Mucosa of rectum (tissue), 2 donors: ENCODE data around the gene ATP1A3.

Experiments used
- H3K27ac ChIP-seq, 2 donors: one replicate each; pipeline ENCODE4 v1.7.0; 2013; ENCODE audit warnings: inconsistent platforms in 2 of 2, low read depth in 2 of 2, low read length in 2 of 2
- H3K27me3 ChIP-seq, 2 donors: one replicate each; pipeline ENCODE4 v1.7.0; 2013; ENCODE audit warnings: low read length in 2 of 2; ENCODE audit not compliant: control insufficient read depth in 2 of 2, insufficient read depth in 2 of 2
- H3K36me3 ChIP-seq, 2 donors: one replicate each; pipeline ENCODE4 v1.7.0; 2013; ENCODE audit warnings: low read length in 2 of 2; ENCODE audit not compliant: control insufficient read depth in 2 of 2, insufficient read depth in 2 of 2
- H3K4me1 ChIP-seq, 2 donors: one replicate each; pipeline ENCODE4 v1.7.0; 2013; ENCODE audit warnings: low read length in 2 of 2, mild to moderate bottlenecking in 1 of 2; ENCODE audit not compliant: control insufficient read depth in 2 of 2, insufficient read depth in 2 of 2
- H3K4me3 ChIP-seq, 2 donors: one replicate each; pipeline ENCODE4 v1.7.0; 2013; ENCODE audit warnings: low read length in 2 of 2
- H3K9ac ChIP-seq, 2 donors: one replicate each; pipeline ENCODE4 v1.7.0; 2013; ENCODE audit warnings: low read length in 2 of 2, low read depth in 1 of 2, mild to moderate bottlenecking in 1 of 2
- H3K9me3 ChIP-seq, 2 donors: one replicate each; pipeline ENCODE4 v1.7.0; 2013; ENCODE audit warnings: low read length in 2 of 2; ENCODE audit not compliant: control insufficient read depth in 2 of 2
- donor health status: healthy.
- donor health status: Normal muscosa, but diverticular disease.

Gene ATP1A3

DNA sequence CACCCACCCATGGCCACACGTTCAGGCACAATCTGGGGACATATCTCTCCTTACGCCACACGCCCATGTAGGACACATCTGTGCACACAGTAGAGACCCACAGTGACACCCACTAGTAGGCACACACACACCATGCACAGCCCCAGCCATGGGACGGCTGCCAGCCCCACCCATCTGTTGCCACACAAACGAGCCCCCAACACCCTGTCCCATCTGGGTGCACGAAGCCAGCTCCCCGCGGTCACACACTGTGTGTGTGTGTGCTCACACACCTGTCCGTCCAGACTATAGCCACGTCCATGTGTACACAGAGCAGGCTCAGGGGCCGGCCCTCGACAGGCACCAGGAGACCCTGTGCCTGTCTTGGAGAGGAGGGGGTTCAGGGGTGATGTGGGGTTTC, 76.4 kb downstream of the ATP1A3 start:
- no peaks in the 10 kb centered on the region for H3K9me3 ChIP-seq
- peaks cover 37 to 55% of the 10 kb centered on the region in 2 donors for H3K27me3 ChIP-seq
- H3K4me3 ChIP-seq: no peak overlapping the region
- H3K4me1 ChIP-seq: peaks cover 0 to 5% of the 10 kb centered on the region in 2 donors
- H3K9ac ChIP-seq: no peak overlapping the region
- peaks cover 0 to 2% of the 10 kb centered on the region in 2 donors for H3K36me3 ChIP-seq
- no peak overlapping the region for H3K27ac ChIP-seq
